BE2C (cell line): ENCODE results near the gene SYT7.
"Not testable (repeated sequence)": the region's sequence is repeated elsewhere in the genome, so short reads cannot be mapped to it uniquely, and the experiment has no call there.

Experiments used
- DNase-seq: peaks from one replicate; pipeline ENCODE4 v3.0.0-alpha.2; 2020
- H3K27me3 ChIP-seq: fragments of 250-450 bp; sonication (Bioruptor Pico); 2 replicates; pipeline ENCODE4 v1.5.1; 2020; ENCODE audit warnings: mild to moderate bottlenecking
- H3K36me3 ChIP-seq: fragments of 250-450 bp; sonication (Bioruptor Pico); 2 replicates; pipeline ENCODE4 v1.5.1; 2020; ENCODE audit warnings: mild to moderate bottlenecking
- H3K4me1 ChIP-seq: fragments of 250-450 bp; sonication (Bioruptor Pico); 2 replicates; pipeline ENCODE4 v1.5.1; 2020
- H3K4me3 ChIP-seq: 2 replicates; pipeline ENCODE4 v1.5.1; 2011; ENCODE audit warnings: low read depth, low read length
- H3K9me3 ChIP-seq: fragments of 250-450 bp; sonication (Bioruptor Pico); 2 replicates; pipeline ENCODE4 v1.5.1; 2020
- TF ChIP-seq, protein P1 (sequence below): IDR thresholded peaks from 2 replicates; pipeline ENCODE4 v1.5.1; 2012; ENCODE audit warnings: mild to moderate bottlenecking, low read depth, low read length

SYT7 gene

GRCh38 chr11:61484541-61484940 lies 96.3 kb downstream of the SYT7 start:
- Histone ChIP-seq H3K9me3 (no peaks in the 10 kb centered on the region), H3K4me3 (no peak overlapping the region), H3K4me1 (peaks cover 4% of the 10 kb centered on the region), H3K27me3 (no peaks in the 10 kb centered on the region), H3K36me3 (no peaks in the 10 kb centered on the region)
- DNase-seq: no peak
- TF ChIP-seq, protein P1, sequence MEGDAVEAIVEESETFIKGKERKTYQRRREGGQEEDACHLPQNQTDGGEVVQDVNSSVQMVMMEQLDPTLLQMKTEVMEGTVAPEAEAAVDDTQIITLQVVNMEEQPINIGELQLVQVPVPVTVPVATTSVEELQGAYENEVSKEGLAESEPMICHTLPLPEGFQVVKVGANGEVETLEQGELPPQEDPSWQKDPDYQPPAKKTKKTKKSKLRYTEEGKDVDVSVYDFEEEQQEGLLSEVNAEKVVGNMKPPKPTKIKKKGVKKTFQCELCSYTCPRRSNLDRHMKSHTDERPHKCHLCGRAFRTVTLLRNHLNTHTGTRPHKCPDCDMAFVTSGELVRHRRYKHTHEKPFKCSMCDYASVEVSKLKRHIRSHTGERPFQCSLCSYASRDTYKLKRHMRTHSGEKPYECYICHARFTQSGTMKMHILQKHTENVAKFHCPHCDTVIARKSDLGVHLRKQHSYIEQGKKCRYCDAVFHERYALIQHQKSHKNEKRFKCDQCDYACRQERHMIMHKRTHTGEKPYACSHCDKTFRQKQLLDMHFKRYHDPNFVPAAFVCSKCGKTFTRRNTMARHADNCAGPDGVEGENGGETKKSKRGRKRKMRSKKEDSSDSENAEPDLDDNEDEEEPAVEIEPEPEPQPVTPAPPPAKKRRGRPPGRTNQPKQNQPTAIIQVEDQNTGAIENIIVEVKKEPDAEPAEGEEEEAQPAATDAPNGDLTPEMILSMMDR: no peak

DNA sequence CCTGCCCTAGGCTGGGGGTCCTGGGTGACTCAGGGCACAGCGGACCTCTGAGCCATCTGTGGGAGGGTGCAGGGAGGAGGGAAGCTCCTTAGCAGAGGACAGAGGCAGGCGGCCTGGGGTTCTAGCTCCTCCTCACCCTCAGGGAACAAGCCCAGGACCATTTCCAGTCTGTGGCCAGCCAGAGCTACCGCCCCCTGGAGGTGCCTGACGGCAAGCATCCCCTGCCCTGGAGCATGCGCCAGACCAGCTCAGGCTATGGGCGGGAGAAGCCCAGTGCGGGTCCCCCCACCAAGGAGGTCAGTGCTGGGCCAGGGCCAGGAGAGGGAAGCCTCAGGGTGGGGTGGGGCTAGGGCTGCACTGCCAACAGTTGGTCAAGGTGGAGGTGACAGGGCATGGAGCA lies 98.4 kb downstream of the SYT7 start:
- H3K36me3 ChIP-seq: no peaks in the 10 kb centered on the region
- DNase-seq: no peak
- H3K9me3 ChIP-seq: no peaks in the 10 kb centered on the region
- H3K4me3 ChIP-seq: no peak overlapping the region
- peaks cover 4% of the 10 kb centered on the region; the same call in 1 of the 2 replicates for H3K4me1 ChIP-seq
- TF ChIP-seq, protein P1: peak; percentile 42
- H3K27me3 ChIP-seq: no peaks in the 10 kb centered on the region

GRCh38 chr11:61481806-61482205 lies 99.1 kb downstream of the SYT7 start:
- Histone ChIP-seq H3K4me1 (peaks cover 4% of the 10 kb centered on the region; the same call in 1 of the 2 replicates), H3K9me3 (no peaks in the 10 kb centered on the region), H3K27me3 (no peaks in the 10 kb centered on the region), H3K36me3 (no peaks in the 10 kb centered on the region), H3K4me3 (no peak overlapping the region)
- TF ChIP-seq, protein P1: no peak
- no peak for DNase-seq

DNA sequence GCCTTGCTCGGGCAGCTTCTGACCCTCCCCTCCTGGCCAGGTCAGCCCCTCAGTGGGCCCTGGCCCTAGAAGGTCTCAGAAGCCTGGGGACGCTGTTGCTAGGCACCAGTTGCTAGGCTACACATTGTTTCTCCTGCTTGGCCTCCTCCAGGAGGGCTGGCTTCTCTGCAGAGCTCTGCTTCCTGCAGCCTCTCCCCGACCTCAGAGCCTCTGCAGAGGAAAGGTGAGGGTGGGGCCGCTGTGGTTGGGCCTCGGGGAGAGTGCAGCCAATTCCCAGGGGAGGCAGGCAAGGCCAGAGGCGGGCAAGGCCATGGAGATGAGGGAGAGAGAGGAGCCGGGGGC lies 99.9 kb downstream of the SYT7 start:
- Histone ChIP-seq H3K36me3 (no peaks in the 10 kb centered on the region), H3K9me3 (no peaks in the 10 kb centered on the region), H3K4me3 (no peak overlapping the region), H3K4me1 (peaks cover 4% of the 10 kb centered on the region; the same call in 1 of the 2 replicates), H3K27me3 (no peaks in the 10 kb centered on the region)
- DNase-seq: peak; percentile 56
- TF ChIP-seq, protein P1: no peak

DNA sequence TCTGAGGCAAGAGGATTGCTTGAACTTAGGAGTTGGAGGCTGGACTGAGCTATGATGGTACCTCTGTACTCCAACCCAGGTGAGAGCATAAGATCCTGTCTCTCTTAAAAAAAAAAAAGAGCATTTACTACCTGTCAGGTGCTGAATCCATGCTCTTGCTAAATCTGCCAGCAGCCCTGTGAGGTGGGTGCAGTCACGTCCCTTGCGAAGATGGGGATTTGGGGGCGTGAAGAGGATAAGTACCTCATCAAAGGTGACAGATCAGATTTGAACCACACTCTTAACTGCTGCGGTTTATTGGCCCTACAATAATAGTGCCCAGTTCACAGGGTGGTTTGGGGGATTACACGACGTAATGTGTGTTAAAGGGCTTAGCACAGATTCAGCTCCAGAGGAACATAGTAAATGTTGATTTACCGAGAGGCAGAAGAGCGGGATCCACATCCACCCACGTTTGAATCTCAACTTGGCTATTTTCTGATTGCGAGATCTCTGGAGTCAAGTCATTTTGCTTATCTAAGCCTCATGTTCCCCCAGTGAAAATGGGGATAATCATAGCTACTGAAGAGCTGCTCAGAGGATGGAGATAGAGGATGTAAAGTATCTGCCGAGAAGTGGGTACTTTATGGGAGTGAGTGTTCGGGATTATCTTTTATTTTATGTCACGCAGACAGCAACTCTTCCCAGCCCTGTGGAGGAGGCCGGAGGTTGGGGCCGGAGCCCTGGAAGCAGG lies 100.4 kb downstream of the SYT7 start:
- Histone ChIP-seq H3K36me3 (no peaks in the 10 kb centered on the region), H3K27me3 (no peaks in the 10 kb centered on the region), H3K9me3 (no peaks in the 10 kb centered on the region), H3K4me3 (no peak overlapping the region), H3K4me1 (peaks cover 4% of the 10 kb centered on the region; the same call in 1 of the 2 replicates)
- DNase-seq: no peak
- TF ChIP-seq, protein P1: no peak

DNA sequence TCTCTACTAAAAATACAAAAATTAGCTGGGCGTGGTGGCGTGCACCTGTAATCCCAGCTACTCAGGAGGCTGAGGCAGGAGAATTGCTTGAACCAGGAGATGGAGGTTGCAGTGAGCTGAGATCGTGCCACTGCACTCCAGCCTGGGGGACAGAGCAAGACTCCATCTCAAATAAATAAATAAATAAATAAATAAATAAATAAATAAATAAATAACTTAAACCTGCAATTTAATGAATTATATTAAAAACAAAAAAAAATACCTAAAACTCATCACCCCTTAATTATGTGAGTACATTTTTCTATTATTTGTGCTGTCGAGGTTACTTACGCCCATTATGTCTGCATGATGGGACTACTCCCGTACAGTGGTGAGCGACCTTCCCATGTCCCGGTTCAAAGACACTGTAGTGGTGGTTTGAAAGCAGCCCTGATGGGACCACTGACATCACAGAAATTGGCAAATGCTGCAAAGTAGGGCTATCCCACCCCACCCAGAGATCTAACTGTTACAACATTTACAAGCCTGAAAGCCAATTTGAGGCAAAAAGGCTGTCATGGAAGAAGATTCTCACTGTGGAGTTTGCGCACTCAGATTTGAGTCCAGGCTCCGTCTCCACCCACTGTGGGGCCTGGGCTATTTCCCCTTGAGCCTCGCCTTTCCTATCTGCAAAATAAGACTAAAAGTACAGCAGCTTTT lies 101.4 kb downstream of the SYT7 start:
- not testable (repeated sequence) for H3K27me3 ChIP-seq, DNase-seq, H3K4me1 ChIP-seq

More for the DNA sequence above, 101.4 kb downstream of the SYT7 start:
- H3K9me3 ChIP-seq, H3K36me3 ChIP-seq, H3K4me3 ChIP-seq: not testable (repeated sequence)
